ENCODE data around the gene FIBP.

GRCh38 chr11:65891219-65892136 is 3.2 kb upstream of the FIBP start:
- TF ChIP-seq EZH2 (IDR thresholded peaks at IDR 0.05; ENCODE audit: insufficient read depth, poor library complexity, severe bottlenecking) (no peak), EZH2phosphoT487 (IDR thresholded peaks at IDR 0.05; ENCODE audit: insufficient read depth, low read depth) (no peak)

All from GM23248 (cell line).